Measurements from ENCODE around the gene LBH. TPM values are rescaled to one million over a fixed set of nuclear protein-coding genes. Genes with fewer than 3 reads are reported as not detected.

Gene LBH
- total RNA-seq, 8 experiments from 2014 or later, result 3.0 to 88.7 (median 52.3) TPM

- Histone ChIP-seq H3K4me1 (replicated peaks in 1 of 2) (no peaks in the 10 kb centered on the region), H3K4me3 (no peak overlapping the region), H3K27ac (no peak overlapping the region)
- in situ Hi-C loops (cut with MboI; ENCODE audit: low pct_unique_long_range_greater_than_20kb in 2 of 9, low sequenced_read_pairs in 9 of 9, unreplicated experiment in 9 of 9), result no loop called here
- no peak for ATAC-seq (replicated peaks in 6 of 8)
- WGBS, 10 experiments, result 67 to 100% (median 100%) methylated on average over 1 to 2 of the region's 2 CpGs; no CpG with 5 or more reads in 1 of the 10 experiments
Observed at GRCh38 chr2:30308280-30308679, 76.9 kb downstream of the LBH start.

Other genes with a start within 250 kb of the LBH start
- gene YPEL5, start 84.5 kb upstream of the LBH start, total RNA-seq, result 100 to 1,000 TPM in 1 of 8 experiments, 10 to 100 TPM in 7; 40.0 to 106 (median 53.6) TPM
- 10 to 100 TPM in 7 of 8 experiments, 1 to 10 TPM in 1; 9.8 to 39.2 (median 12.9) TPM for gene LCLAT1, start 215.7 kb downstream of the LBH start, total RNA-seq